Measurements from ENCODE around the gene RPL4.

DNA sequence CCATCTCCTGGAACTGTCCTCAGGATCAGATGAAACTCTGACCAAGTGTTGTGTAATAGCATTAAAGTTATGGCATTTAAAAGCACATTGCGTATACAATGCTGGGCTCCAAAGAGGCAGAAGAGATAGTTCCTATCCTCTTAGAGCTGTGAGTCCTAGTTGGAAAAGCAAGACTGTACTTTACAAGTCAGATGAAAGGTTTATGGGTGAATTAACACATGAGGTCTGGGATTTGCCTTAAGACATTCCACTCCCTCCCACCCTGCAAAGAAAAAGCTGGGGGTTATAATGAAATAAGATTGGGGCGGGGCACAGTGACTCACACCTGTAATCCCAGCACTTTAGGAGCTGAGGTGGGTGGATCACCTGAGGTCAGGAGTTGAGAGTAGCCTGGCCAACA lies 42.7 kb downstream of the RPL4 start:
- TF ChIP-seq, protein P1, sequence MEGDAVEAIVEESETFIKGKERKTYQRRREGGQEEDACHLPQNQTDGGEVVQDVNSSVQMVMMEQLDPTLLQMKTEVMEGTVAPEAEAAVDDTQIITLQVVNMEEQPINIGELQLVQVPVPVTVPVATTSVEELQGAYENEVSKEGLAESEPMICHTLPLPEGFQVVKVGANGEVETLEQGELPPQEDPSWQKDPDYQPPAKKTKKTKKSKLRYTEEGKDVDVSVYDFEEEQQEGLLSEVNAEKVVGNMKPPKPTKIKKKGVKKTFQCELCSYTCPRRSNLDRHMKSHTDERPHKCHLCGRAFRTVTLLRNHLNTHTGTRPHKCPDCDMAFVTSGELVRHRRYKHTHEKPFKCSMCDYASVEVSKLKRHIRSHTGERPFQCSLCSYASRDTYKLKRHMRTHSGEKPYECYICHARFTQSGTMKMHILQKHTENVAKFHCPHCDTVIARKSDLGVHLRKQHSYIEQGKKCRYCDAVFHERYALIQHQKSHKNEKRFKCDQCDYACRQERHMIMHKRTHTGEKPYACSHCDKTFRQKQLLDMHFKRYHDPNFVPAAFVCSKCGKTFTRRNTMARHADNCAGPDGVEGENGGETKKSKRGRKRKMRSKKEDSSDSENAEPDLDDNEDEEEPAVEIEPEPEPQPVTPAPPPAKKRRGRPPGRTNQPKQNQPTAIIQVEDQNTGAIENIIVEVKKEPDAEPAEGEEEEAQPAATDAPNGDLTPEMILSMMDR (conservative IDR thresholded peaks at IDR 0.05; ENCODE audit: low read length): no peak
- TF ChIP-seq EZH2phosphoT487 (IDR thresholded peaks at IDR 0.05; ENCODE audit: borderline replicate concordance, low read depth, low read length): no peak
